Measurements from ENCODE around the gene FARSB. TPM values are rescaled to one million over a fixed set of nuclear protein-coding genes. Genes with fewer than 3 reads are reported as not detected.

The FARSB gene
- polyA plus RNA-seq, 3 donors, result 5.8 to 10.9 (median 8.4) TPM

DNA sequence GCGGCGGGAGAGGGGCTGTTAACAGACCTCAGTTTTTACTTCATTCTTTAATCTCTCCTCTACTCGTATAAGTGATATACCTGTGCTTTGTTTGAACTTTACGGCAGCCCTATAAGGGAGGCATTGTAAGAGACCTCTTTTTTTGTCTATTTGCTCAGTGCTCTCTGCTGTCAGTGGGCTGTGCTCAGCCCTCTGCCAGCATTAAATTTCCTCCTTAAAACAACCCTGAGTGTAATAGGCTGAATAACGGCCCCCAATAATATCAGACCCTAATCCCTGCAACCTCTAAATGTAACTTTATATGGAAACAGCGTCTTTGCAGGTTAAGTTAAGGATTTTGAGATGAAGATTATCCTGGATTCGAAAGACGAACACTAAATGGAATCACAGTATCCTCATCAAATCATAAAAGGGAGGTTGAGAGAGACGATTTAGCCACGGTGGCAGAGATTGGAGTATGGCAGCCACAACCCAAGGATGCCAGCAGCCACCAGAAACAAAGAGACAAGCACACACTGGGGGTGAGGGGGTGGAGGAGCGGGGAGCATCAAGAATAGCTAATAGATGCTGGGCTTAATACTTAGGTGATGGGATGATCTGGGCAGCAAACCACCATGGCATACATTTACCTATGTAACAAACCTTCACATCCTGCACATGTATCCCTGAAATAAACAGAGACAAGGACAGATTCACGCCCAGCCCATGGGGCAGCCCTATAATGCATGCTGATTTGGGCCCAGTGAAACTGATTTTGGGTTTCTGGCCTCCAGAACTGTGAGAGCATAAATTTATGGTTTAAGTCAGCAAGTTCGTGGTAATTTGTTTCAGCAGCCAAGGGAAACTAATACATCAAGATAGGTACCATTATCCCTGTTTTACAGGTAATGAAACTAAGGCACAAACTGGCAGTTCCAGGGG lies 894 bp upstream of the FARSB start:
- peak overlapping the region; percentile 97 to 98 for H3K4me3 Mint-ChIP-seq
- Histone ChIP-seq H3K4me3 (replicated peaks in 1 of 3; ENCODE audit: low read depth in 2 of 3, low read length in 3 of 3) (peak overlapping the region; percentile 64 to 94 (median 91)), H2AFZ (ENCODE audit: insufficient read depth, low read depth, low read length, poor library complexity, severe bottlenecking) (peak overlapping the region; percentile 96), H3K27me3 (ENCODE audit: control insufficient read depth in 2 of 2, insufficient read depth in 2 of 2, low read length in 2 of 2) (no peaks in the 10 kb centered on the region), H3K36me3 (replicated peaks in 1 of 2; ENCODE audit: control insufficient read depth in 1 of 2, insufficient read depth in 2 of 2, low read length in 2 of 2) (no peaks in the 10 kb centered on the region), H4K20me1 (ENCODE audit: insufficient read depth, low read length) (peaks cover 5% of the 10 kb centered on the region), H3K27ac (ENCODE audit: low read depth in 1 of 2, low read length in 2 of 2) (peak overlapping the region; percentile 78 to 98), H3K4me1 (ENCODE audit: control insufficient read depth in 1 of 2, insufficient read depth in 2 of 2, low read length in 2 of 2) (peaks cover 24 to 36% of the 10 kb centered on the region in 2 donors), H3K9ac (ENCODE audit: insufficient read depth, low read length, poor library complexity, severe bottlenecking) (peak overlapping the region; percentile 86), H3K79me2 (ENCODE audit: insufficient read depth, low read length) (peaks cover 40% of the 10 kb centered on the region), H3K9me3 (replicated peaks in 1 of 2; ENCODE audit: control insufficient read depth in 1 of 2, insufficient read depth in 1 of 2, low read length in 2 of 2) (no peaks in the 10 kb centered on the region), H3K4me2 (replicated peaks; ENCODE audit: extremely low read depth, low read length, poor library complexity, severe bottlenecking) (peak overlapping the region; percentile 97)
- no peaks in the 10 kb centered on the region for H3K36me3 Mint-ChIP-seq
- no peak for DNase-seq
- intact Hi-C loops (cut with micrococcal nuclease), result no loop called here
- peaks cover 39% of the 10 kb centered on the region for H3K4me1 Mint-ChIP-seq
- TF ChIP-seq, protein P1, sequence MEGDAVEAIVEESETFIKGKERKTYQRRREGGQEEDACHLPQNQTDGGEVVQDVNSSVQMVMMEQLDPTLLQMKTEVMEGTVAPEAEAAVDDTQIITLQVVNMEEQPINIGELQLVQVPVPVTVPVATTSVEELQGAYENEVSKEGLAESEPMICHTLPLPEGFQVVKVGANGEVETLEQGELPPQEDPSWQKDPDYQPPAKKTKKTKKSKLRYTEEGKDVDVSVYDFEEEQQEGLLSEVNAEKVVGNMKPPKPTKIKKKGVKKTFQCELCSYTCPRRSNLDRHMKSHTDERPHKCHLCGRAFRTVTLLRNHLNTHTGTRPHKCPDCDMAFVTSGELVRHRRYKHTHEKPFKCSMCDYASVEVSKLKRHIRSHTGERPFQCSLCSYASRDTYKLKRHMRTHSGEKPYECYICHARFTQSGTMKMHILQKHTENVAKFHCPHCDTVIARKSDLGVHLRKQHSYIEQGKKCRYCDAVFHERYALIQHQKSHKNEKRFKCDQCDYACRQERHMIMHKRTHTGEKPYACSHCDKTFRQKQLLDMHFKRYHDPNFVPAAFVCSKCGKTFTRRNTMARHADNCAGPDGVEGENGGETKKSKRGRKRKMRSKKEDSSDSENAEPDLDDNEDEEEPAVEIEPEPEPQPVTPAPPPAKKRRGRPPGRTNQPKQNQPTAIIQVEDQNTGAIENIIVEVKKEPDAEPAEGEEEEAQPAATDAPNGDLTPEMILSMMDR (IDR thresholded peaks at IDR 0.05), result no peak
- H3K27ac Mint-ChIP-seq, result peak overlapping the region; percentile 97 to 99 (median 98)
- no CpG with 5 or more reads among the region's 13 CpGs for WGBS (ENCODE audit: insufficient coverage)
- peaks cover 0 to 3% (median 0%) of the 10 kb centered on the region in 3 donors for H3K27me3 Mint-ChIP-seq (ENCODE audit: low read depth in 3 of 3)
- H3K9me3 Mint-ChIP-seq, result no peaks in the 10 kb centered on the region

DNA sequence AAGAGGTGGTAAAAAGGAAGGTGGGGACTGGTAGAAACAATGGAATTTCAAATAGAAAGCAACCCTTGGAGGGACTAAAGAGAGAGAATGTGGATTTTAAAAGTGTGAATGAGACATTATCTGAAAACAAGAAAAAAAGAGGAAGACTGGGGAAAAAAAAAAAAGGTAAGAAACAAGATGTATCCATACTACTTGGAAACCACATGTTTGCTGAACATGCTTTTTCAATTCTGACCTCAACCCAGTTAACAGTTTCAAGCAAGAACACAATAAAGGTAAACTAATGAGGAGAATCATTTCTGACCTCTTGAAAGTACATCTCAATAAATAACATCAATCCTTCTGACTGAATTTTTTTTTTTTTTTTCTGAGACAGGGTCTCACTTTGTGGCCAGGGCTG lies 2.6 kb downstream of the FARSB start:
- no peak overlapping the region for H2AFZ ChIP-seq (ENCODE audit: insufficient read depth, low read depth, low read length, poor library complexity, severe bottlenecking)
- TF ChIP-seq, protein P1 (IDR thresholded peaks at IDR 0.05), result no peak
- H3K27ac ChIP-seq (ENCODE audit: low read depth in 1 of 2, low read length in 2 of 2), result peak overlapping the region in 1 of 2 donors; percentile 22
- no peaks in the 10 kb centered on the region for H3K27me3 ChIP-seq (ENCODE audit: control insufficient read depth in 2 of 2, insufficient read depth in 2 of 2, low read length in 2 of 2)
- H3K4me3 Mint-ChIP-seq, result no peak overlapping the region
- DNase-seq, result no peak
- no peak overlapping the region for H3K4me2 ChIP-seq (replicated peaks; ENCODE audit: extremely low read depth, low read length, poor library complexity, severe bottlenecking)
- H3K4me1 ChIP-seq (ENCODE audit: control insufficient read depth in 1 of 2, insufficient read depth in 2 of 2, low read length in 2 of 2), result peaks cover 24 to 36% of the 10 kb centered on the region in 2 donors
- H3K9me3 Mint-ChIP-seq, result no peaks in the 10 kb centered on the region
- H3K27me3 Mint-ChIP-seq (ENCODE audit: low read depth in 3 of 3), result no peaks in the 10 kb centered on the region
- peaks cover 44% of the 10 kb centered on the region for H3K4me1 Mint-ChIP-seq
- intact Hi-C loops (cut with micrococcal nuclease), result no loop called here
- H3K9ac ChIP-seq (ENCODE audit: insufficient read depth, low read length, poor library complexity, severe bottlenecking), result peak overlapping the region; percentile 28
- H3K79me2 ChIP-seq (ENCODE audit: insufficient read depth, low read length), result peaks cover 67% of the 10 kb centered on the region
- peaks cover 6% of the 10 kb centered on the region for H4K20me1 ChIP-seq (ENCODE audit: insufficient read depth, low read length)
- no peak overlapping the region for H3K4me3 ChIP-seq (replicated peaks in 1 of 3; ENCODE audit: low read depth in 2 of 3, low read length in 3 of 3)
- H3K27ac Mint-ChIP-seq, result peak overlapping the region in 4 of 7 donors; percentile 1 to 60 (median 16)
- peaks cover 4% of the 10 kb centered on the region in 2 donors for H3K36me3 Mint-ChIP-seq
- H3K36me3 ChIP-seq (replicated peaks in 1 of 2; ENCODE audit: control insufficient read depth in 1 of 2, insufficient read depth in 2 of 2, low read length in 2 of 2), result peaks cover 5 to 10% of the 10 kb centered on the region in 2 donors
- H3K9me3 ChIP-seq (replicated peaks in 1 of 2; ENCODE audit: control insufficient read depth in 1 of 2, insufficient read depth in 1 of 2, low read length in 2 of 2), result no peaks in the 10 kb centered on the region

All from CD14-positive monocyte (primary cell).